NK-92 treated with Interleukin-12 subunit alpha and Interleukin-12 subunit beta, amount 100 ng/mL, for 24 hours (cell line): Measurements from ENCODE around the gene CD38.

ENCODE experiments used
- DNase-seq: peaks from one replicate; lab custom pipeline; 2025; lab: John Stamatoyannopoulos, UW

Gene CD38

DNA sequence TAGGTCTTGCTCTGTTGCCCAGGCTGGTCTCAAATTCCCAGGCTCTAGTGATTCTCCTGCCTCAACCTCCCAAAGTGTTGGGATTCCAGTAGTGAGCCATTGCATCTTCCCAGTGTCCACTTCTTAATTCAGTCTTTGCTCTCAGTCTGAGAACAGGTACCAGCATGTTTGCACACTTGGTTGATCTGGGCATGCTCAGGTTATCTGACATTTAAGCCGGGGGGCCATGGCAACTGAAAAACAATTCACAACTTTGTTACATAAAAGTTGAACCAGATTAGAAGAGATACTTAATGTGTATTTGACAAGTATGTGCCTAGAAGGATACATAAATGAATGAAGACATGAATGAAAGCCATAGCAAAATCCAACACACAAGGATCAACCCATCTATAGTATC is 121.4 kb downstream of the CD38 start:
- no peak for DNase-seq

DNA sequence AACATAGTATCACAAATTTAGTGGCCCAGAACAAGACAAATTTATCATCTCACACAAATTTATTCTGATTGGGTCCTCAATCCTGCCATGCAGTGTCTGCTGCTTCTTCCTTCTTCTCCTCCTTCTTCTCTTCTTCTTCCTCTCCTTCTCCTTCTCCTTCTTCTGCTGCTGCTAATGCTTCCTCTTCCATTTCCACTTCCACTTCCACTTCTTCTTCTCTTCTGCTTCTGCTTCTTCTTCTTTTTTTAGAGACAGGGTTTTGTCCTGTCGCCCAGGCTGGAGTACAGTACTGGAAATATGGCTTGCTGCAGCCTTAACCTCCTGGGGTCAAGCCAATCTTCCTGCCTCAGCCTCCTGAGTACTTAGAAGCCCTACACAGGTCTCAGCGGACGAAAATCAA is 122.9 kb downstream of the CD38 start:
- DNase-seq = no peak

DNA sequence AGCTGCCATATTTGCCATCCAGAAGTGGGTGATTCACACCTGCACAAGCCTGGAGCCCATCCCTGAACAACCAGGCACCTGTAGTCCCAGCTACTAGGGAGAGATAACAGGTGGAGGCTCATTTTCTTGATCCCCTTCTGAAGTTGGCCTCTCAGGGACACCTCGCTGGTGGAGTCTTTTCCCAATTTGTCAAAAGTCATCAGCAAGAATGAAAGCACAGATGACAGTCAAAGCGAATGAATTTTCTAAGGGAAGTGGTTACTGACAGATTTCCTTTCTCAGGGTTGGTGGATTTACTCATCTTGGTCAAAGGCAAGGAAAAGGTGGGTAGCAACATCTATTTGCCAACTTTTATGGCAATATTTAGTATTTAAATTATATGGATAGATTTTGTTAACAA is 123.9 kb downstream of the CD38 start:
- no peak for DNase-seq

DNA sequence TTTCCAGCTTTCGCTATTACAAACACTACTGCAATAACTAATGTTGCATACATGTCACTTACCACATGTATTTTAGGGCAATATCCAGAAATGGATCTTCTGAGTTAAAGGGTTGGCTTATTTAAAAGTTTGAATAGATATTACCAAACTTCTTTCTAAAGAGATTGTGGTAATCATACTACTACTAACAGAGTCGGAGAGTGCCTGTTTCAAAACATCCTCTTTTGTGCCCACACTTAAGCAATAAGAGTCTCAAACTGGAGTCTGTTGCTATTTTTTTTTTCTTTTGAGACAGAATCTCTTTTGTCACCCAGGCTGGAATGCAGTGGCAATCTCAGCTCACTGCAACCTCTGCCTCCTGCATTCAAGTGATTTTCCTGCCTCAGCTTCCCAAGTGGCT is 124.6 kb downstream of the CD38 start:
- no peak for DNase-seq
